ENCODE results near the gene CSRP1.

DNA sequence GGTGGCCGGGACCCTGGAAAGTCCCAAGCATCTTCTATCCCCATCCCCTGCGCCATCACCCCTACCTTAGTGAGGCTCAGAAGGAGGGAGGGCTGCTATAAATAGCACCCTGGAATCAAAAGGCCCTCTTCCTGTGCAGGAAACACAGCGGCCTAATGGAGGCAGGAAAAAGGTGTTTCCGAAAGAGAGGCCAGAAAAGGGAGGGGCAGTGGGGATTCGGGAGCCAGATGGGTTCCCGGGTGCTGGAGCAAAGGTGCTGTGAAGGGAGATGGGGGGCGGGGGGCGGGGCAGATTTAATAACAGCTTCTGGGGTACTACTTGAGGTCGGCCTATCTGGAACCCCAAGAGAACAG lies 48.6 kb upstream of the CSRP1 start:
- TF ChIP-seq, protein P1, sequence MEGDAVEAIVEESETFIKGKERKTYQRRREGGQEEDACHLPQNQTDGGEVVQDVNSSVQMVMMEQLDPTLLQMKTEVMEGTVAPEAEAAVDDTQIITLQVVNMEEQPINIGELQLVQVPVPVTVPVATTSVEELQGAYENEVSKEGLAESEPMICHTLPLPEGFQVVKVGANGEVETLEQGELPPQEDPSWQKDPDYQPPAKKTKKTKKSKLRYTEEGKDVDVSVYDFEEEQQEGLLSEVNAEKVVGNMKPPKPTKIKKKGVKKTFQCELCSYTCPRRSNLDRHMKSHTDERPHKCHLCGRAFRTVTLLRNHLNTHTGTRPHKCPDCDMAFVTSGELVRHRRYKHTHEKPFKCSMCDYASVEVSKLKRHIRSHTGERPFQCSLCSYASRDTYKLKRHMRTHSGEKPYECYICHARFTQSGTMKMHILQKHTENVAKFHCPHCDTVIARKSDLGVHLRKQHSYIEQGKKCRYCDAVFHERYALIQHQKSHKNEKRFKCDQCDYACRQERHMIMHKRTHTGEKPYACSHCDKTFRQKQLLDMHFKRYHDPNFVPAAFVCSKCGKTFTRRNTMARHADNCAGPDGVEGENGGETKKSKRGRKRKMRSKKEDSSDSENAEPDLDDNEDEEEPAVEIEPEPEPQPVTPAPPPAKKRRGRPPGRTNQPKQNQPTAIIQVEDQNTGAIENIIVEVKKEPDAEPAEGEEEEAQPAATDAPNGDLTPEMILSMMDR (conservative IDR thresholded peaks at IDR 0.05; ENCODE audit: low read depth in 2 of 2) = no peak
- no peak for TF ChIP-seq EZH2phosphoT487 (IDR thresholded peaks at IDR 0.05; ENCODE audit: unreplicated experiment)
